Mesendoderm (in vitro differentiated cells): Measurements from ENCODE around the gene RINL.
A peak's percentile ranks its signal among the peaks of the same experiment; 100 is the strongest.

Source experiments
- DNase-seq: peaks from one replicate; pipeline ENCODE4 v3.0.0; 2013
- H2AK5ac ChIP-seq: 2 replicates; pipeline ENCODE4 v1.6.1; 2013; ENCODE audit warnings: low read length, inconsistent platforms
- H2BK120ac ChIP-seq: 2 replicates; pipeline ENCODE4 v1.6.1; 2013; ENCODE audit warnings: low read depth, mild to moderate bottlenecking, low read length, moderate library complexity, mixed read lengths
- H2BK15ac ChIP-seq: replicated peaks from 2 replicates; pipeline ENCODE4 v1.6.1; 2013; ENCODE audit warnings: low read depth, mild to moderate bottlenecking, moderate library complexity
- H2BK5ac ChIP-seq: 2 replicates; pipeline ENCODE4 v1.6.1; 2013; ENCODE audit warnings: low read length, inconsistent platforms
- H3K18ac ChIP-seq: 2 replicates; pipeline ENCODE4 v1.6.1; 2013; ENCODE audit warnings: mild to moderate bottlenecking, low read length, mixed read lengths
- H3K23ac ChIP-seq: one replicate; pipeline ENCODE4 v1.6.1; 2013; ENCODE audit warnings: low read length
- H3K27ac ChIP-seq: 2 replicates; pipeline ENCODE4 v1.5.1; 2013; ENCODE audit warnings: low read depth, mild to moderate bottlenecking, inconsistent platforms, low read length, moderate library complexity
- H3K27me3 ChIP-seq: 2 replicates; pipeline ENCODE4 v1.6.1; 2013; ENCODE audit warnings: low read length, control low read depth, mild to moderate bottlenecking, inconsistent platforms; ENCODE audit not compliant: insufficient read depth, poor library complexity
- H3K36me3 ChIP-seq: 2 replicates; pipeline ENCODE4 v1.6.1; 2013; ENCODE audit warnings: low read length, inconsistent platforms; ENCODE audit not compliant: control insufficient read depth, insufficient read depth
- H3K4ac ChIP-seq: one replicate; pipeline ENCODE4 v1.6.1; 2013; ENCODE audit warnings: low read depth, mild to moderate bottlenecking, low read length, moderate library complexity
- H3K4me1 ChIP-seq: 2 replicates; pipeline ENCODE4 v1.6.1; 2013; ENCODE audit warnings: low read depth, low read length, inconsistent platforms; ENCODE audit not compliant: control insufficient read depth
- H3K4me2 ChIP-seq: 2 replicates; pipeline ENCODE4 v1.6.1; 2013; ENCODE audit warnings: low read length
- H3K4me3 ChIP-seq: 2 replicates; pipeline ENCODE4 v1.5.1; 2013; ENCODE audit warnings: mild to moderate bottlenecking, low read length
- H3K56ac ChIP-seq: one replicate; pipeline ENCODE4 v1.6.1; 2013; ENCODE audit warnings: low read length
- H3K79me1 ChIP-seq: 2 replicates; pipeline ENCODE4 v1.6.1; 2013; ENCODE audit warnings: low read length, inconsistent platforms
- H3K79me2 ChIP-seq: 2 replicates; pipeline ENCODE4 v1.6.1; 2013; ENCODE audit warnings: mild to moderate bottlenecking, low read length; ENCODE audit not compliant: control insufficient read depth, insufficient read depth
- H3K9ac ChIP-seq: 2 replicates; pipeline ENCODE4 v1.6.1; 2013; ENCODE audit warnings: low read length, inconsistent platforms
- H4K5ac ChIP-seq: one replicate; pipeline ENCODE4 v1.6.1; 2013; ENCODE audit warnings: low read length
- H4K8ac ChIP-seq: one replicate; pipeline ENCODE4 v1.6.1; 2013; ENCODE audit warnings: low read depth, mild to moderate bottlenecking, control low read depth, low read length, moderate library complexity
- WGBS: extraction: QIAGEN DNeasy Blood & Tissue Kit; methylation state at CpG from one replicate; pipeline ENCODE4 v1.1.7; 2013; ENCODE audit warnings: low lambda C conversion rate, missing lambda C conversion rate; ENCODE audit not compliant: insufficient coverage; ENCODE audit errors: extremely low coverage; 5-methylcytosine and 5-hydroxymethylcytosine counted together

The RINL gene

GRCh38 chr19:38900743-38901190, 22.7 kb upstream of the RINL start:
- Histone ChIP-seq H2BK15ac (no peak overlapping the region), H3K4me2 (peak overlapping the region; percentile 19), H4K8ac (no peak overlapping the region), H3K79me2 (no peaks in the 10 kb centered on the region), H4K5ac (no peak overlapping the region), H2BK120ac (no peak overlapping the region), H3K18ac (no peak overlapping the region), H3K4me1 (no peaks in the 10 kb centered on the region), H3K4me3 (no peak overlapping the region), H3K36me3 (peaks cover under 1% of the 10 kb centered on the region), H3K79me1 (no peaks in the 10 kb centered on the region), H3K27ac (no peak overlapping the region), H3K23ac (no peak overlapping the region), H2BK5ac (no peak overlapping the region), H3K27me3 (no peaks in the 10 kb centered on the region), H3K56ac (peak overlapping the region; percentile 67), H2AK5ac (no peak overlapping the region), H3K9ac (peak overlapping the region; percentile 52), H3K4ac (no peak overlapping the region)
- WGBS = no CpG with 5 or more reads among the region's 3 CpGs
- DNase-seq = no peak

DNA sequence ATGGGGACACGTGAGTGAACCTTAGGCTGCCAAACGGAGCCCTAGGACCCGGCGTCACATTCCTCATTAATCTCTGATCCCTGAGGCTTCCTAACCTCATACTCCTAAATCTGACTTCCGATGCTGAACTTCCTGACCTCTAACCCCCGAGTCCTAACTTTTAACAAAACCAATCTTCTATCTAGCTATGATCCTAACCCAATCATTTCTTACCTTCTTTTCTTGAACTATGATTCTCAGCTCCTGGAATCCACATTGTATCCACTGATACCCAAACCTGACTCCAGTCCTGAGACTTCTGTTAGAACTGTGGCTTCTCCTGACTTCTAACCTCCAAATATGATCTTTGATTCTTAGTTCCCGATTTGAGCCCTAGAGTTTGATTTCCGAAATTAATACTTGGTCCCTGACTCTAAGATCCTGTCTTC, 22.1 kb upstream of the RINL start:
- H3K79me2 ChIP-seq = no peaks in the 10 kb centered on the region
- peak overlapping the region; percentile 72 for H3K27ac ChIP-seq
- no peak overlapping the region for H4K5ac ChIP-seq
- peak overlapping the region; percentile 83 for H3K56ac ChIP-seq
- H3K18ac ChIP-seq = no peak overlapping the region
- no peak overlapping the region for H3K23ac ChIP-seq
- H3K4me3 ChIP-seq = peak overlapping the region; percentile 57
- no peaks in the 10 kb centered on the region for H3K4me1 ChIP-seq
- H3K9ac ChIP-seq = peak overlapping the region; percentile 47
- H3K36me3 ChIP-seq = no peaks in the 10 kb centered on the region
- DNase-seq = no peak
- H4K8ac ChIP-seq = no peak overlapping the region
- H3K27me3 ChIP-seq = no peaks in the 10 kb centered on the region
- no peak overlapping the region for H2BK5ac ChIP-seq
- peak overlapping the region; percentile 23 for H3K4me2 ChIP-seq
- H3K79me1 ChIP-seq = no peaks in the 10 kb centered on the region
- H3K4ac ChIP-seq = no peak overlapping the region
- H2BK120ac ChIP-seq = no peak overlapping the region
- 100% methylated on average over 1 of the region's 8 CpGs for WGBS
- no peak overlapping the region for H2AK5ac ChIP-seq
- H2BK15ac ChIP-seq = no peak overlapping the region

DNA sequence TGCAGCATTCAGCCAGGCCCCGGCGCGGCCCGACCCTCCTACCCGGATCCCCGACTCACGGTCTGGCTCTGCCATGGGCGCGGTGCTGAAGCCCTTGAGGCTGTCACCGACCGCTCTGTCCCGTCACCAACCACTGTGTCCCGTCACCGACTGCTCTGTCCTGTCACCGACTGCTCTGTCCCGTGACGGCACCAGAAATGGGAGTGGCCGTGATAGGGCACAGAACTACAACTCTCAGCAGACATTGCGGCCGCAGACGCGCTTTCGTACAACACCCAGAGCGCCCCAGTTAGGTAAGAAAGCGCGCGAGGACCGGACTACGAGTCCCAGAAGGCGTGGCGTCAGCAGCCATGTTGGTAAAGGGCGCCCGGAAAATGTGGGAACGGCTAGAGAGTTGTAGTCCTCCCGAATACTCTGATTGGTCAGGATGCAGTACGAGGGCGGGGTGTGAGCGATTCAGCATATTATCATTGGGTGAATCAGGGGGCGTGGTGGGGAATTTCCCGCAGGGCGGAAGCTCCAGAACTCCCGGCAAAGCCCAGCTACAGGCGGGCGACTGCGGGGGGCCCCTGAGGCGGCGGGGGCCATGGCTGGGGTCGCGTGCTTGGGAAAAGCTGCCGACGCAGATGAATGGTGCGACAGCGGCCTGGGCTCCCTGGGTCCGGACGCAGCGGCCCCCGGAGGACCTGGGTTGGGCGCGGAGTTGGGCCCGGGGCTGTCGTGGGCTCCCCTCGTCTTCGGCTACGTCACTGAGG, 21.5 kb upstream of the RINL start, which contains the start of the genes NFKBIB and SIRT2:
TSS of gene NFKBIB (plus strand) at position 523 of the 755 bp plus-strand sequence. CDS start at position 587, 64 bp downstream.
TSS of gene SIRT2 (minus strand) at position 172 of the 755 bp plus-strand sequence. CDS start at position 75, 97 bp downstream.
- H2BK5ac ChIP-seq = no peak within 1 kb of the TSS
- H3K27ac ChIP-seq = peak within 1 kb of the TSS; percentile 72
- H3K79me1 ChIP-seq = no peaks in the 10 kb centered on the region
- peak within 1 kb of the TSS; percentile 71 for H3K4me3 ChIP-seq
- H3K4me1 ChIP-seq = no peaks in the 10 kb centered on the region
- WGBS = no CpG with 5 or more reads among the region's 64 CpGs
- no peak within 1 kb of the TSS for H2AK5ac ChIP-seq
- H3K79me2 ChIP-seq = no peaks in the 10 kb centered on the region
- peak within 1 kb of the TSS; percentile 63 for H3K4me2 ChIP-seq
- no peaks in the 10 kb centered on the region for H3K27me3 ChIP-seq
- no peak within 1 kb of the TSS for H2BK15ac ChIP-seq
- H3K4ac ChIP-seq = no peak within 1 kb of the TSS
- H3K56ac ChIP-seq = peak within 1 kb of the TSS; percentile 83
- H4K8ac ChIP-seq = no peak within 1 kb of the TSS
- DNase-seq = peak; percentile 100
- no peaks in the 10 kb centered on the region for H3K36me3 ChIP-seq
- H3K23ac ChIP-seq = no peak within 1 kb of the TSS
- H3K9ac ChIP-seq = peak within 1 kb of the TSS; percentile 61
- H2BK120ac ChIP-seq = no peak within 1 kb of the TSS
- H3K18ac ChIP-seq = no peak within 1 kb of the TSS
- H4K5ac ChIP-seq = no peak within 1 kb of the TSS

DNA sequence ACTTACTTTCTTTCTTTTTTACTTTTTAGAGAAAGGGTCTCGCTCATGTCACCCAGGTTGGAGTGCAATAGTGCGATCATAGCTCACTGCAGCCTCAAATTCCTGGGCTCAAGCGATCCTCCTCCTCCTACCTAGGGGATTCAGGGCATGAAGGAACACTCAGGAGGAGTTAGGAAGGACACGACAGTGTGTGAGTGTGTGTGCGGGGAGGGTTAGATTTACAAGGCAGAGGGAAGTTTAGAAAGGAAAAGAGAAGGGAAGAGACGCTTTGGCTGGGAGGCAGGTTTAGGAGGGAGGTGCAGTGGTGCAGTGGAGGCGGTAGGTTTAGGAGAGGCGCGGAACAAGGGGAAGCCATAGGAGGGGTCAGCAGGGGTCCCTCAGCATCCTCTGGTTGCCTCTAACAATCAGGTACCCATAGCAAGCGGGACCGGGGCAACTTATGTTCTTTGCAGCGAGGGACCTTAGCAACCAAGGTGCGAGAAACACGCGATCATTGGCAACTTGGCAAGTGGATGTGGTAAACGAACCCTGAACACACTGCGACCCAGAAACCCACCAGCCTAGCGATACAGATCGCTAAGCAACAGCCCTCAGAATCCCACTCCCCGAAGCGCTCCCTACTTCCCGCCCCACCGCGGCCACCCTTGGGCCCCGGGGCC, 20.8 kb upstream of the RINL start:
- Histone ChIP-seq H3K18ac (no peak overlapping the region), H3K36me3 (no peaks in the 10 kb centered on the region), H3K4me3 (peak overlapping the region; percentile 71), H2BK5ac (no peak overlapping the region), H3K56ac (peak overlapping the region; percentile 69), H2BK120ac (no peak overlapping the region), H4K8ac (no peak overlapping the region), H3K27me3 (no peaks in the 10 kb centered on the region), H3K23ac (no peak overlapping the region), H2AK5ac (no peak overlapping the region), H3K27ac (no peak overlapping the region), H3K79me2 (no peaks in the 10 kb centered on the region), H3K79me1 (no peaks in the 10 kb centered on the region), H2BK15ac (no peak overlapping the region), H4K5ac (no peak overlapping the region), H3K4me1 (no peaks in the 10 kb centered on the region), H3K4ac (no peak overlapping the region), H3K9ac (peak overlapping the region; percentile 61), H3K4me2 (peak overlapping the region; percentile 63)
- no CpG with 5 or more reads among the region's 25 CpGs for WGBS
- DNase-seq = peak; percentile 29

DNA sequence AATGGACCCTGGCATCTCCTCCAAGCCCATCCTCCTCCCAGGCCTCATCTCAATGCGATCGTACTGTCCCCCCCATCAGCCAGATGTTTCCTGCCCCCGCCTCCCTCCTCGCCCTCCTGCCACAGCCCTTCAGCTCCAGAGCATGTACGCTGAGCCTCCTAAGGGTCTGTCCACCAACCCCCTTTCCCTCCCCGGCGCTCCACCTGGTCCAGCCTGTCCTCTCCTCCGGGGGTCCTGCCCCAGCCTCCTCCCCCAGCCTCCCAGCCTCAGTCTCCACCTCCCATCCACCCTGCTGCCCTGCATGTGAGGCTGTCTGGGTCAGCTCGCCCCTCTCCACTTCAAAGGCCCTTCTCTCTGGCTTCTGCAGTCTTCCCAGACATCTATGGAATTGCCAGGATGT, 16.9 kb upstream of the RINL start:
- no CpG with 5 or more reads among the region's 9 CpGs for WGBS
- Histone ChIP-seq H3K79me2 (no peaks in the 10 kb centered on the region), H2BK5ac (no peak overlapping the region), H4K5ac (no peak overlapping the region), H4K8ac (no peak overlapping the region), H2BK120ac (no peak overlapping the region), H3K27me3 (no peaks in the 10 kb centered on the region), H3K4me1 (no peaks in the 10 kb centered on the region), H3K36me3 (no peaks in the 10 kb centered on the region), H2AK5ac (no peak overlapping the region), H3K4ac (no peak overlapping the region), H3K9ac (no peak overlapping the region), H3K79me1 (no peaks in the 10 kb centered on the region), H3K27ac (no peak overlapping the region), H3K23ac (no peak overlapping the region), H3K56ac (no peak overlapping the region), H3K18ac (no peak overlapping the region), H3K4me3 (no peak overlapping the region), H2BK15ac (no peak overlapping the region), H3K4me2 (no peak overlapping the region)
- DNase-seq = no peak
